NCI-H510A treated with DMSO at 0.1 percent for 48 hours (cell line): ENCODE data around the gene WWOX.

Experiments used
- DNase-seq: peaks from one replicate; lab custom pipeline; 2025; lab: John Stamatoyannopoulos, UW

WWOX gene

GRCh38 chr16:79150632-79151310 is 1051.3 kb downstream of the WWOX start:
- no peak for DNase-seq

- no peak for DNase-seq
Observed at GRCh38 chr16:79154086-79154485, 1054.6 kb downstream of the WWOX start.

- DNase-seq = no peak
Observed at GRCh38 chr16:79155471-79155870, 1056.0 kb downstream of the WWOX start.

- DNase-seq = no peak
Observed at GRCh38 chr16:79155904-79156303, 1056.5 kb downstream of the WWOX start.

- no peak for DNase-seq
Observed at GRCh38 chr16:79156761-79157160, 1057.3 kb downstream of the WWOX start.

GRCh38 chr16:79158337-79158736 is 1058.9 kb downstream of the WWOX start:
- no peak for DNase-seq

- no peak for DNase-seq
Observed at GRCh38 chr16:79159261-79160049, 1060.0 kb downstream of the WWOX start.

- DNase-seq = peak; percentile 29
Observed at GRCh38 chr16:79162977-79163376, 1063.5 kb downstream of the WWOX start.

GRCh38 chr16:79163691-79164387 is 1064.4 kb downstream of the WWOX start:
- peak; percentile 19 for DNase-seq

- DNase-seq = no peak
Observed at GRCh38 chr16:79164388-79164995, 1065.0 kb downstream of the WWOX start.

GRCh38 chr16:79165079-79165478 is 1065.6 kb downstream of the WWOX start:
- DNase-seq = no peak

GRCh38 chr16:79165506-79165905 is 1066.1 kb downstream of the WWOX start:
- DNase-seq = peak; percentile 17

GRCh38 chr16:79167893-79168292 is 1068.4 kb downstream of the WWOX start:
- DNase-seq = no peak

- no peak for DNase-seq
Observed at GRCh38 chr16:79168321-79168720, 1068.9 kb downstream of the WWOX start.

GRCh38 chr16:79169239-79169638 is 1069.8 kb downstream of the WWOX start:
- no peak for DNase-seq

GRCh38 chr16:79170555-79171246 is 1071.2 kb downstream of the WWOX start:
- DNase-seq = no peak

- no peak for DNase-seq
Observed at GRCh38 chr16:79171504-79171903, 1072.0 kb downstream of the WWOX start.

- peak; percentile 66 for DNase-seq
Observed at GRCh38 chr16:79171931-79172705, 1072.7 kb downstream of the WWOX start.

GRCh38 chr16:79172976-79173500 is 1073.6 kb downstream of the WWOX start:
- DNase-seq = no peak

GRCh38 chr16:79173919-79174318 is 1074.5 kb downstream of the WWOX start:
- DNase-seq = peak; percentile 22
